Skeletal muscle tissue (tissue), 4 donors: ENCODE measurements around the gene CILP. TPM values are rescaled to one million over a fixed set of nuclear protein-coding genes. Genes with fewer than 3 reads are reported as not detected.

ENCODE experiments used
- H3K27ac ChIP-seq: one replicate; pipeline ENCODE4 v1.7.0; 2013; ENCODE audit warnings: mild to moderate bottlenecking, low read depth, low read length, inconsistent platforms
- H3K27me3 ChIP-seq, 3 donors: one replicate each; pipeline ENCODE4 v1.7.0; 2013; ENCODE audit warnings: low read length in 3 of 3; ENCODE audit not compliant: control insufficient read depth in 3 of 3, insufficient read depth in 3 of 3
- H3K36me3 ChIP-seq, 3 donors: one replicate each; pipeline ENCODE4 v1.7.0; 2013; ENCODE audit warnings: low read length in 3 of 3; ENCODE audit not compliant: control insufficient read depth in 3 of 3, insufficient read depth in 3 of 3
- H3K4me1 ChIP-seq, 3 donors: one replicate each; pipeline ENCODE4 v1.7.0; 2013; ENCODE audit warnings: low read length in 3 of 3, mild to moderate bottlenecking in 3 of 3; ENCODE audit not compliant: control insufficient read depth in 3 of 3, insufficient read depth in 3 of 3
- H3K4me3 ChIP-seq, 3 donors: one replicate each; pipeline ENCODE4 v1.7.0; 2013; ENCODE audit warnings: low read length in 3 of 3
- H3K9ac ChIP-seq, 3 donors: one replicate each; pipeline ENCODE4 v1.7.0; 2013; ENCODE audit warnings: low read length in 3 of 3, mild to moderate bottlenecking in 3 of 3, moderate library complexity in 2 of 3, low read depth in 1 of 3
- H3K9me3 ChIP-seq, 3 donors: one replicate each; pipeline ENCODE4 v1.7.0; 2013; ENCODE audit warnings: low read length in 3 of 3; ENCODE audit not compliant: control insufficient read depth in 3 of 3
- total RNA-seq: library from RNA; depleted of rRNA; stranded (reverse); fragments of >200 nt; gene quantifications from one replicate; pipeline ENCODE4 v1.2.3, GENCODE V29; 2014
- donor health status: Osteomylitis.

The CILP gene
- total RNA-seq, 1 donor from 2014 or later: 38.1 TPM

GRCh38 chr15:65211482-65211982, 259 bp upstream of the CILP start:
- Histone ChIP-seq H3K9ac (peak overlapping the region in 1 of 3 donors; percentile 62), H3K27me3 (no peaks in the 10 kb centered on the region), H3K36me3 (no peaks in the 10 kb centered on the region), H3K4me1 (peaks cover 21 to 38% (median 23%) of the 10 kb centered on the region in 3 donors), H3K4me3 (peak overlapping the region in 2 of 3 donors; percentile 45 to 51), H3K9me3 (no peaks in the 10 kb centered on the region), H3K27ac (peak overlapping the region; percentile 21)

GRCh38 chr15:65209701-65210643, 1.3 kb downstream of the CILP start:
- Histone ChIP-seq H3K4me3 (peak overlapping the region in 2 of 3 donors; percentile 29 to 34), H3K27ac (peak overlapping the region; percentile 53), H3K9me3 (no peaks in the 10 kb centered on the region), H3K36me3 (no peaks in the 10 kb centered on the region), H3K27me3 (no peaks in the 10 kb centered on the region), H3K4me1 (peaks cover 21 to 35% (median 23%) of the 10 kb centered on the region in 3 donors), H3K9ac (peak overlapping the region in 1 of 3 donors; percentile 28)

- no peak overlapping the region for H3K27ac ChIP-seq
- H3K9me3 ChIP-seq: no peaks in the 10 kb centered on the region
- peaks cover 0 to 4% (median 0%) of the 10 kb centered on the region in 3 donors for H3K36me3 ChIP-seq
- H3K27me3 ChIP-seq: no peaks in the 10 kb centered on the region
- no peak overlapping the region for H3K9ac ChIP-seq
- H3K4me3 ChIP-seq: no peak overlapping the region
- peaks cover 20 to 34% (median 21%) of the 10 kb centered on the region in 3 donors for H3K4me1 ChIP-seq
Observed at GRCh38 chr15:65208647-65209046, 2.6 kb downstream of the CILP start.

- H3K4me3 ChIP-seq: no peak overlapping the region
Observed at GRCh38 chr15:65207280-65207840, 3.9 kb downstream of the CILP start.

GRCh38 chr15:65206750-65207149, 4.5 kb downstream of the CILP start:
- H3K27me3 ChIP-seq: no peaks in the 10 kb centered on the region
- H3K27ac ChIP-seq: no peak overlapping the region
- H3K9ac ChIP-seq: no peak overlapping the region
- H3K9me3 ChIP-seq: no peaks in the 10 kb centered on the region
- H3K4me1 ChIP-seq: peaks cover 9 to 18% (median 11%) of the 10 kb centered on the region in 3 donors
- H3K4me3 ChIP-seq: no peak overlapping the region
- H3K36me3 ChIP-seq: peaks cover 0 to 4% (median 0%) of the 10 kb centered on the region in 3 donors

More at GRCh38 chr15:65207280-65207840, 3.9 kb downstream of the CILP start:
- no peaks in the 10 kb centered on the region for H3K9me3 ChIP-seq
- peaks cover 0 to 4% (median 0%) of the 10 kb centered on the region in 3 donors for H3K36me3 ChIP-seq
- H3K27me3 ChIP-seq: no peaks in the 10 kb centered on the region
- H3K4me1 ChIP-seq: peaks cover 15 to 24% (median 17%) of the 10 kb centered on the region in 3 donors
- H3K27ac ChIP-seq: no peak overlapping the region
- no peak overlapping the region for H3K9ac ChIP-seq

- peaks cover 0 to 6% (median 0%) of the 10 kb centered on the region in 3 donors for H3K4me1 ChIP-seq
- H3K9me3 ChIP-seq: no peaks in the 10 kb centered on the region
- H3K9ac ChIP-seq: no peak overlapping the region
- H3K4me3 ChIP-seq: no peak overlapping the region
- no peak overlapping the region for H3K27ac ChIP-seq
- peaks cover 0 to 4% (median 0%) of the 10 kb centered on the region in 3 donors for H3K36me3 ChIP-seq
- no peaks in the 10 kb centered on the region for H3K27me3 ChIP-seq
Observed at GRCh38 chr15:65204931-65205660, 6.2 kb downstream of the CILP start.

GRCh38 chr15:65204236-65204930, 6.9 kb downstream of the CILP start:
- H3K4me1 ChIP-seq: no peaks in the 10 kb centered on the region
- H3K4me3 ChIP-seq: no peak overlapping the region
- H3K9me3 ChIP-seq: no peaks in the 10 kb centered on the region
- H3K27ac ChIP-seq: no peak overlapping the region
- H3K36me3 ChIP-seq: peaks cover 0 to 4% (median 0%) of the 10 kb centered on the region in 3 donors
- no peaks in the 10 kb centered on the region for H3K27me3 ChIP-seq
- no peak overlapping the region for H3K9ac ChIP-seq

- H3K36me3 ChIP-seq: peaks cover 0 to 6% (median 4%) of the 10 kb centered on the region in 3 donors
- peaks cover 0 to 1% (median 0%) of the 10 kb centered on the region in 3 donors for H3K4me1 ChIP-seq
- H3K9me3 ChIP-seq: no peaks in the 10 kb centered on the region
- H3K27ac ChIP-seq: no peak overlapping the region
- no peak overlapping the region for H3K9ac ChIP-seq
- no peak overlapping the region for H3K4me3 ChIP-seq
- no peaks in the 10 kb centered on the region for H3K27me3 ChIP-seq
Observed at GRCh38 chr15:65201918-65202317, 9.4 kb downstream of the CILP start.

- no peak overlapping the region for H3K9ac ChIP-seq
- H3K27ac ChIP-seq: no peak overlapping the region
- H3K27me3 ChIP-seq: no peaks in the 10 kb centered on the region
- no peaks in the 10 kb centered on the region for H3K9me3 ChIP-seq
- H3K4me1 ChIP-seq: peaks cover 0 to 6% (median 5%) of the 10 kb centered on the region in 3 donors
- H3K36me3 ChIP-seq: peaks cover 0 to 4% (median 2%) of the 10 kb centered on the region in 3 donors
- H3K4me3 ChIP-seq: no peak overlapping the region
Observed at GRCh38 chr15:65198571-65198970, 12.7 kb downstream of the CILP start.
